ENCODE results near the gene NUBPL.

DNA sequence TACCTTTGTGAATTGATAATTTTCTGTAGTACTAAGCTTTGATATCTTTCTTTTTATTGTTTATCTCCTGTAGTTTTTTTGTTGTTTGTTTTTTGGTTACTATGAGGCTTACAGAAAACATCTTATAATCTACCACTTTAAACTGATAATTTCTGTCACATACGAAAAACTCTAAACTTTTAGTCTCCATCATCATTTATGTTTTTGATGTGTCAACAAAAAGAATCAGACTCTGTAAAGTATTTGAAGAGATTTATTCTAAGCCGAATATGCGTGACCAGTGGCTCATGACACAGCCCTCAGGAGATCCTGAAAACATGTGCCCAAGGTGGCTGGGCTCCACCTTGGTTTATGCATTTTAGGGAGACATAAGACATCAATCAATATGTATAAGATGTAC, 348.8 kb downstream of the NUBPL start:
- TF ChIP-seq POLR2AphosphoS5 (IDR thresholded peaks at IDR 0.05) = no peak
- TF ChIP-seq, protein P1, sequence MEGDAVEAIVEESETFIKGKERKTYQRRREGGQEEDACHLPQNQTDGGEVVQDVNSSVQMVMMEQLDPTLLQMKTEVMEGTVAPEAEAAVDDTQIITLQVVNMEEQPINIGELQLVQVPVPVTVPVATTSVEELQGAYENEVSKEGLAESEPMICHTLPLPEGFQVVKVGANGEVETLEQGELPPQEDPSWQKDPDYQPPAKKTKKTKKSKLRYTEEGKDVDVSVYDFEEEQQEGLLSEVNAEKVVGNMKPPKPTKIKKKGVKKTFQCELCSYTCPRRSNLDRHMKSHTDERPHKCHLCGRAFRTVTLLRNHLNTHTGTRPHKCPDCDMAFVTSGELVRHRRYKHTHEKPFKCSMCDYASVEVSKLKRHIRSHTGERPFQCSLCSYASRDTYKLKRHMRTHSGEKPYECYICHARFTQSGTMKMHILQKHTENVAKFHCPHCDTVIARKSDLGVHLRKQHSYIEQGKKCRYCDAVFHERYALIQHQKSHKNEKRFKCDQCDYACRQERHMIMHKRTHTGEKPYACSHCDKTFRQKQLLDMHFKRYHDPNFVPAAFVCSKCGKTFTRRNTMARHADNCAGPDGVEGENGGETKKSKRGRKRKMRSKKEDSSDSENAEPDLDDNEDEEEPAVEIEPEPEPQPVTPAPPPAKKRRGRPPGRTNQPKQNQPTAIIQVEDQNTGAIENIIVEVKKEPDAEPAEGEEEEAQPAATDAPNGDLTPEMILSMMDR (IDR thresholded peaks at IDR 0.05) = no peak
- no peak for TF ChIP-seq EP300 (IDR thresholded peaks at IDR 0.05)
- no peak for TF ChIP-seq POLR2A (IDR thresholded peaks at IDR 0.05)
